ENCODE data around the gene TLE7.

DNA sequence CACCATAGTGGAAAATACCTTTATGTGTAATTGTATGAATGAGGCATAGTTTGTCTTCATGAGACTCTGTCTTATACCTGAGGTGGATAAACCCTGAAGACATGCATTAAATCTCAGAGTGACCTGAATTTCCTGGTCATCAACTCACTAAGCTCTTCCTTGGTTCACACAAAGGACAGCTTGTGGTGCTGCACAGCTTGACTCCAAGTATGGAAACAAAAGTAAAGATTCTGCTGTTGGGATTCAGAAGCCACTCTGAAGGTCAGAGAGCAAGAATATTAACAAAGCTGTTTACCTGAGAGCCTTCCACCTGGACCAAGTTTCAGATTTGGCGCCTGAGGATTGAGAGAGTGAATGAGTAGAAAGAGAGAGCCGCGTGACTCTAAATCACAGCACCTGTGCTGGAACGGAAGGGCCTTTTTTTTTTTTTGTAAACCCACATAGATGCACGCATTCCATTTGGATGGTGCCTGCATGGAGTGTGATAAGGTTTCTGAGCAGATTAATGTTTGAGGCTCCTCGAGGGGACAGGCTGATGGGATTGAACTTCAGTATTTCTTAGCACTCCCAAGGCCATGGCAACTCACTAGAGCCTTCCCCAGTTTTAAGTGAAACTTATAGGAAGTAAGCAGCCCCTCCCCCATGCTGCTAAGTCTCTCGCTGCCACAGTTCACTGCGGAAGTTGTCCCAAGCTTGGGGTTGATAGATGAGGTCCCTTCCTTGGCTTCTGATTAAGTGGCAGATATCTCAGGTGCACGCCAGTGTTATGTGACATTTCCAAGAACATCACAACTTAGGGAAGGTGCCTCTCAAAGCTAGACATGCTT lies 54.6 kb downstream of the TLE7 start:
- TF ChIP-seq CTCF (IDR thresholded peaks at IDR 0.05): no peak
- TF ChIP-seq POLR2A (IDR thresholded peaks at IDR 0.05): no peak
